Activated CD4-positive, alpha-beta T cell treated with anti-CD3 and anti-CD28 coated beads, Interleukin-2, amount 10 ng/mL, durations not matched to agents 7 days and 5 days (primary cell): ENCODE measurements around the gene NPNT. TPM values are rescaled to one million over a fixed set of nuclear protein-coding genes. Genes with fewer than 3 reads are reported as not detected.

Source experiments
- CTCF ChIA-PET: fragments of 350-600 bp; sonication (Branson Sonifier 250); formaldehyde crosslinking; loops from one replicate; lab custom pipeline; 2021; ENCODE audit warnings: antibody characterized with exemption; lab: Charles Lee
- POLR2A ChIA-PET: fragments of 350-600 bp; sonication (Branson Sonifier 250); formaldehyde crosslinking; loops from one replicate; lab custom pipeline; 2021; ENCODE audit warnings: antibody characterized with exemption; lab: Charles Lee
- DNase-seq: peaks from one replicate; pipeline ENCODE4 v3.0.0-alpha.2; 2020
- H3K27ac Mint-ChIP-seq: one replicate; pipeline ENCODE4 v1.8.0; 2021; ENCODE audit warnings: mild to moderate bottlenecking, moderate library complexity, mixed read lengths
- H3K27me3 Mint-ChIP-seq: one replicate; pipeline ENCODE4 v1.8.0; 2021; ENCODE audit warnings: mixed read lengths
- H3K36me3 Mint-ChIP-seq: one replicate; pipeline ENCODE4 v1.8.0; 2021; ENCODE audit warnings: low read depth, mixed read lengths
- H3K4me1 Mint-ChIP-seq: one replicate; pipeline ENCODE4 v1.8.0; 2021; ENCODE audit warnings: mixed read lengths
- H3K4me3 Mint-ChIP-seq: one replicate; pipeline ENCODE4 v1.8.0; 2021; ENCODE audit warnings: mild to moderate bottlenecking, moderate library complexity, mixed read lengths
- H3K9me3 Mint-ChIP-seq: one replicate; pipeline ENCODE4 v1.8.0; 2021; ENCODE audit warnings: mixed read lengths
- total RNA-seq, 2 experiments: library from RNA; stranded (reverse); gene quantifications; one replicate each; pipeline ENCODE4 v1.2.3, GENCODE V29; 2021

Gene NPNT
- total RNA-seq, 2 experiments from 2014 or later: not detected

- peaks cover 2% of the 10 kb centered on the region for H3K27me3 Mint-ChIP-seq
- H3K27ac Mint-ChIP-seq: no peak overlapping the region
- ChIA-PET POLR2A (no interaction called here), CTCF (no interaction called here)
- no peaks in the 10 kb centered on the region for H3K36me3 Mint-ChIP-seq
- DNase-seq: no peak
- no peaks in the 10 kb centered on the region for H3K4me1 Mint-ChIP-seq
- no peaks in the 10 kb centered on the region for H3K9me3 Mint-ChIP-seq
- no peak overlapping the region for H3K4me3 Mint-ChIP-seq
Observed at GRCh38 chr4:105930698-105931097, 35.4 kb downstream of the NPNT start.

- ChIA-PET CTCF (no interaction called here), POLR2A (no interaction called here)
- peaks cover 2% of the 10 kb centered on the region for H3K27me3 Mint-ChIP-seq
- no peak for DNase-seq
- no peak overlapping the region for H3K4me3 Mint-ChIP-seq
- no peaks in the 10 kb centered on the region for H3K4me1 Mint-ChIP-seq
- no peaks in the 10 kb centered on the region for H3K36me3 Mint-ChIP-seq
- H3K9me3 Mint-ChIP-seq: no peaks in the 10 kb centered on the region
- H3K27ac Mint-ChIP-seq: no peak overlapping the region
Observed at GRCh38 chr4:105933083-105933482, 37.8 kb downstream of the NPNT start.

- H3K27me3 Mint-ChIP-seq: peaks cover 2% of the 10 kb centered on the region
- H3K36me3 Mint-ChIP-seq: no peaks in the 10 kb centered on the region
- no peak for DNase-seq
- CTCF ChIA-PET: no interaction called here
- H3K9me3 Mint-ChIP-seq: no peaks in the 10 kb centered on the region
- POLR2A ChIA-PET: no interaction called here
- H3K27ac Mint-ChIP-seq: no peak overlapping the region
- no peak overlapping the region for H3K4me3 Mint-ChIP-seq
- no peaks in the 10 kb centered on the region for H3K4me1 Mint-ChIP-seq
Observed at GRCh38 chr4:105934386-105934785, 39.1 kb downstream of the NPNT start.

GRCh38 chr4:105936901-105937300 is 41.6 kb downstream of the NPNT start:
- no peaks in the 10 kb centered on the region for H3K4me1 Mint-ChIP-seq
- H3K27me3 Mint-ChIP-seq: peaks cover 2% of the 10 kb centered on the region
- H3K36me3 Mint-ChIP-seq: no peaks in the 10 kb centered on the region
- POLR2A ChIA-PET: no interaction called here
- H3K9me3 Mint-ChIP-seq: no peaks in the 10 kb centered on the region
- no peak for DNase-seq
- no peak overlapping the region for H3K27ac Mint-ChIP-seq
- no peak overlapping the region for H3K4me3 Mint-ChIP-seq
- CTCF ChIA-PET: no interaction called here

GRCh38 chr4:105937759-105938158 is 42.5 kb downstream of the NPNT start:
- peaks cover 2% of the 10 kb centered on the region for H3K27me3 Mint-ChIP-seq
- POLR2A ChIA-PET: no interaction called here
- no peaks in the 10 kb centered on the region for H3K36me3 Mint-ChIP-seq
- H3K9me3 Mint-ChIP-seq: no peaks in the 10 kb centered on the region
- H3K4me3 Mint-ChIP-seq: no peak overlapping the region
- no peak for DNase-seq
- no peak overlapping the region for H3K27ac Mint-ChIP-seq
- H3K4me1 Mint-ChIP-seq: no peaks in the 10 kb centered on the region
- CTCF ChIA-PET: no interaction called here

GRCh38 chr4:105943234-105943633 is 48.0 kb downstream of the NPNT start:
- H3K4me1 Mint-ChIP-seq: no peaks in the 10 kb centered on the region
- ChIA-PET POLR2A (no interaction called here), CTCF (no interaction called here)

GRCh38 chr4:105944540-105944939 is 49.3 kb downstream of the NPNT start:
- Mint-ChIP-seq H3K4me3 (no peak overlapping the region), H3K36me3 (no peaks in the 10 kb centered on the region), H3K4me1 (no peaks in the 10 kb centered on the region), H3K27ac (no peak overlapping the region), H3K27me3 (peaks cover 2% of the 10 kb centered on the region), H3K9me3 (peaks cover 3% of the 10 kb centered on the region)
- no peak for DNase-seq
- POLR2A ChIA-PET: no interaction called here
- CTCF ChIA-PET: no interaction called here

More at GRCh38 chr4:105943234-105943633, 48.0 kb downstream of the NPNT start:
- H3K27ac Mint-ChIP-seq: no peak overlapping the region
- no peak overlapping the region for H3K4me3 Mint-ChIP-seq
- H3K36me3 Mint-ChIP-seq: no peaks in the 10 kb centered on the region
- DNase-seq: no peak
- peaks cover 2% of the 10 kb centered on the region for H3K27me3 Mint-ChIP-seq
- peaks cover 3% of the 10 kb centered on the region for H3K9me3 Mint-ChIP-seq

- Mint-ChIP-seq H3K27ac (no peak overlapping the region), H3K4me1 (no peaks in the 10 kb centered on the region), H3K9me3 (peaks cover 3% of the 10 kb centered on the region), H3K36me3 (no peaks in the 10 kb centered on the region), H3K4me3 (no peak overlapping the region), H3K27me3 (no peaks in the 10 kb centered on the region)
- CTCF ChIA-PET: no interaction called here
- no peak for DNase-seq
- POLR2A ChIA-PET: no interaction called here
Observed at GRCh38 chr4:105946771-105947170, 51.5 kb downstream of the NPNT start.

GRCh38 chr4:105950701-105951100 is 55.4 kb downstream of the NPNT start:
- POLR2A ChIA-PET: no interaction called here
- no peaks in the 10 kb centered on the region for H3K4me1 Mint-ChIP-seq
- CTCF ChIA-PET: no interaction called here
- no peak overlapping the region for H3K4me3 Mint-ChIP-seq
- no peak for DNase-seq
- no peak overlapping the region for H3K27ac Mint-ChIP-seq
- H3K36me3 Mint-ChIP-seq: no peaks in the 10 kb centered on the region
- peaks cover 3% of the 10 kb centered on the region for H3K9me3 Mint-ChIP-seq
- no peaks in the 10 kb centered on the region for H3K27me3 Mint-ChIP-seq

GRCh38 chr4:105951198-105951597 is 55.9 kb downstream of the NPNT start:
- Mint-ChIP-seq H3K4me3 (no peak overlapping the region), H3K4me1 (no peaks in the 10 kb centered on the region), H3K27ac (no peak overlapping the region), H3K27me3 (no peaks in the 10 kb centered on the region), H3K36me3 (no peaks in the 10 kb centered on the region), H3K9me3 (peaks cover 3% of the 10 kb centered on the region)
- CTCF ChIA-PET: no interaction called here
- no peak for DNase-seq
- POLR2A ChIA-PET: no interaction called here

GRCh38 chr4:105952591-105952990 is 57.3 kb downstream of the NPNT start:
- DNase-seq: no peak
- H3K36me3 Mint-ChIP-seq: no peaks in the 10 kb centered on the region
- H3K9me3 Mint-ChIP-seq: no peaks in the 10 kb centered on the region
- no peaks in the 10 kb centered on the region for H3K4me1 Mint-ChIP-seq
- H3K4me3 Mint-ChIP-seq: no peak overlapping the region
- ChIA-PET CTCF (no interaction called here), POLR2A (no interaction called here)
- H3K27me3 Mint-ChIP-seq: no peaks in the 10 kb centered on the region
- no peak overlapping the region for H3K27ac Mint-ChIP-seq

GRCh38 chr4:105956569-105956968 is 61.3 kb downstream of the NPNT start:
- Mint-ChIP-seq H3K36me3 (no peaks in the 10 kb centered on the region), H3K27ac (no peak overlapping the region), H3K4me1 (no peaks in the 10 kb centered on the region), H3K4me3 (no peak overlapping the region), H3K27me3 (no peaks in the 10 kb centered on the region), H3K9me3 (no peaks in the 10 kb centered on the region)
- no peak for DNase-seq
- ChIA-PET CTCF (no interaction called here), POLR2A (no interaction called here)

GRCh38 chr4:105957680-105958079 is 62.4 kb downstream of the NPNT start:
- DNase-seq: no peak
- H3K27me3 Mint-ChIP-seq: no peaks in the 10 kb centered on the region
- CTCF ChIA-PET: no interaction called here
- no peaks in the 10 kb centered on the region for H3K4me1 Mint-ChIP-seq
- POLR2A ChIA-PET: no interaction called here
- no peaks in the 10 kb centered on the region for H3K36me3 Mint-ChIP-seq
- H3K9me3 Mint-ChIP-seq: no peaks in the 10 kb centered on the region
- H3K27ac Mint-ChIP-seq: no peak overlapping the region
- H3K4me3 Mint-ChIP-seq: no peak overlapping the region

- POLR2A ChIA-PET: no interaction called here
- H3K9me3 Mint-ChIP-seq: no peaks in the 10 kb centered on the region
- H3K4me3 Mint-ChIP-seq: no peak overlapping the region
Observed at GRCh38 chr4:105963461-105964400, 68.5 kb downstream of the NPNT start.

More at GRCh38 chr4:105963461-105964400, 68.5 kb downstream of the NPNT start:
- Mint-ChIP-seq H3K36me3 (no peaks in the 10 kb centered on the region), H3K4me1 (no peaks in the 10 kb centered on the region), H3K27ac (no peak overlapping the region), H3K27me3 (no peaks in the 10 kb centered on the region)
- no peak for DNase-seq
- CTCF ChIA-PET: no interaction called here
